GM19455 (cell line): ENCODE measurements around the gene GOLPH3.
"Not testable (repeated sequence)": the region's sequence is repeated elsewhere in the genome, so short reads cannot be mapped to it uniquely, and the experiment has no call there.

Source experiments
- ATAC-seq: cut with Tn5 transposase; IDR thresholded peaks from one replicate; pipeline ENCODE4 v1.9.1; 2021; ENCODE audit not compliant: unreplicated experiment

The GOLPH3 gene

GRCh38 chr5:32138839-32139493 lies 35.2 kb downstream of the GOLPH3 start:
- no peak for ATAC-seq

GRCh38 chr5:32136342-32136741 lies 37.8 kb downstream of the GOLPH3 start:
- ATAC-seq = no peak

DNA sequence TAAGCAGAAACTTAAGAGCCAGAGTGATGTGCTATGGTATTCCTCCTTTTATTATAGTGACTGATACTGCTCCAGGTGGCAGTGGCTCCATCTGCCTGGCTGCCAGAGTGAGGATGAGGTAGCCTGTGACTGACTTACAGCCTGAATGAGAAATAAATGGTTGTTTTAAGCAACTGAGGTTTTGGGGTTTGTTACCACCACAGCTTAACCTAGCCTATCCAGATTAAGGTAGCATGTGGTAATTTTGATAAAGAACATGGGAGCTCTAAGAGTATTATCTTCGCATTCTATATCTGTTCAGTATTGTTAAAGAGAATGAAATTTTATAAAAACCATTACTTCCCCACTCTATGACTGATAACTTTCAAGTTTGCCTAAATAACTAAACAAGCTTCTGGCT lies 39.0 kb downstream of the GOLPH3 start:
- ATAC-seq = no peak

GRCh38 chr5:32132757-32133156 lies 41.4 kb downstream of the GOLPH3 start:
- no peak for ATAC-seq

DNA sequence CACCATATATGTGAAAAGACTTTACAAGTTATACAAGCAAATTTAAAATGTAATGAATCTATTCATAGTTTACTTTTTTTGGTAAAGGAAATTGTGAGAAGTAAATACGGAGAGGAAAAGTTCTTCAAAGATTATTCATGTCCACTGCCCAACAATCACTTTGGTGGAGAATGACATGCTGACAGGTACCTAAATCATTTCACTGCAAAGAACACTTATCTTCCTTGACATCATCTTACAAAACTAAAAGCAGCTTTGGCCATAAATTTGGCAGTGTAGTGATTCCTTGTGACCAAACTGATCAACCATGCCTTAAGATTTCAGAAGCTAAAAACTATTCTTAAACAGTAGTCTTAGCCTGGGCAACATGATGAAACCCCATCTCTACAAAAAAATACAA lies 42.5 kb downstream of the GOLPH3 start:
- no peak for ATAC-seq

GRCh38 chr5:32130865-32131264 lies 43.3 kb downstream of the GOLPH3 start:
- no peak for ATAC-seq

DNA sequence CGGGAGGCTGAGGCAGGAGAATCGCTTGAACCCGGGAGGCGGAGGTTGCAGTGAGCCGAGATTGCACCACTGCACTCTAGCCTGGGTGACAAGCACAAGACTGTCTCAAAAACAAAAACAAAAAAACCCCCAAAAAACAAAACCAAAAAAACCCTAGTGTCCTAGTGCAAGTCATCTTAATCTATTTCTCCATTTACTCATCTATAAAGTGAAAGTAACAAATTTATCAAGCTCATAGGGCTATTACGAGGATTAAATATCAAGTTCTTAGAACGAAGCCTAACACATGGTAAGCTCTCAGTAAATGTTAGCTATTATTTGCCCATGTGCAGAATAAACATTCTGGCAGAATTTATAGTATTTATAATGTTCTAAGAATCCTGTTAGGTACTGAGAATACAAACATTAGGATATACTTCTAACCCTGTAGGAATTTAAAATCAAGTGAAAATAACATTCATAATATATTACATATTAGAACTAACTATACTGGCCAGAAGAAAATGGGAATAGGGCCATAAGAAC lies 45.0 kb downstream of the GOLPH3 start:
- no peak for ATAC-seq

DNA sequence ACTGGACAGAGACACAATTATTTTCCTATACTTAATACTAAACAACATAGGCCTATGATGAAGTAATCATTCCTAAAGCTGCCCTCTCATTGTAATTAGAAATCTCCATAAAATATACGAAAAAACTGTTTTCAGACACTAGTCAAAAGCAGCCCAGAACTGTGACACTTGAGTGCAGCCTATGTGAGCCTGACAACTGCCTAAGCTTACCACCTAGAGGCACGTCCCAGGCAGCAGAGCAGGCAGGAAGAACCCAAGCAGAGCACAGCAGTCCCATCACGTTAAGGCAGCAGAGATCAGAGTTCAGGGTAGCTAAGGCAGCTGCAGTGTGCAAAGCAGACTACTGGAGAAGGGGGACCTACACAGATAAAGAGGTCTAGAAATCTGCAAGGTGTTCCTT lies 46.4 kb downstream of the GOLPH3 start:
- no peak for ATAC-seq

- no peak for ATAC-seq
Measured at GRCh38 chr5:32126691-32127090, 47.4 kb downstream of the GOLPH3 start.

GRCh38 chr5:32123889-32124676 lies 50.0 kb downstream of the GOLPH3 start:
- no peak for ATAC-seq

GRCh38 chr5:32123058-32123805 lies 50.9 kb downstream of the GOLPH3 start:
- no peak for ATAC-seq

DNA sequence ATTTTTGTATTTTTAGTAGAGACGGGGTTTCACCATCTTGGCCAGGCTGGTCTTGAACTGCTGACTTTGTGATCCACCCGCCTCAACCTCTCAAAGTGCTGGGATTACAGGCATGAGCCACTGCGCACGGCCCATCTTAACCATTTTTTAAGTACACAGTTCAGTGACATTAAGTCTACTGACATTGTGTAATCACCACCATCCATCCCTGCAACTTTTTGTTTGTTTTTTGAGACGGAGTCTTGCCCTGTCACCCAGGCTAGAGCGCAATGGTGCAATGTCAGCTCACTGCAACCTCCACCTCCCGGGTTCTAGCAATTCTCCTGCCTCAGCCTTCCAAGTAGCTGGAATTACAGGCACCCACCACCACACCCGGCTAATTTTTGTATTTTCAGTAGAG lies 55.2 kb downstream of the GOLPH3 start:
- not testable (repeated sequence) for ATAC-seq

- ATAC-seq = no peak
Measured at GRCh38 chr5:32116574-32117313, 57.4 kb downstream of the GOLPH3 start.

- ATAC-seq = no peak
Measured at GRCh38 chr5:32115985-32116384, 58.1 kb downstream of the GOLPH3 start.

DNA sequence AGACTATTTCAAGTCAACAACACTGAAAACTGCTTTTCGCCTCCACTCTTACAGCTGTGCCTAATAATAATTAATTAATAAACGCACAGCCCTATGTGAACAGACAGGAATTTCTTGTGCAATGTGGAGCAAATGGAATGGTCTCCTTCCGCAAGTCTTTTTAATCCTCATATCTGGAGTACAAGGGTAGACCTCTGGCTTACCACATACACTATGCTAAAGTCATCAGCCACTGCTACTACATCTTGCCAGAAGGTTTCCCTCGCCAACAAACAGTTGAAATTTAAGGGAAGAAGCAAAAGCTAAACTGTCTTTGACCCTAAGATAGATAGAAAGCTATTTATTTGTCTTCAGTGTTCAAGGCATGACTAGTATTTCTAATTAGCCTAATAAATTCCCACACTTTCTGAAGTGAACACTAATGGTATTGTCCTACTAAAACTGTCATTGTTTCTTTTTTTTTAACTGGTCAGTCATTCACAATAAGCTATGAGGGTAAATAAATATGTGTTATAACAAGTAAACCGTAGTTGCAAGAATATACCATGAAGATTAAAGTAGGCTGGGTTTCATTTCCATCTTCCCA lies 63.9 kb downstream of the GOLPH3 start:
- no peak for ATAC-seq

GRCh38 chr5:32109236-32109635 lies 64.9 kb downstream of the GOLPH3 start:
- no peak for ATAC-seq

DNA sequence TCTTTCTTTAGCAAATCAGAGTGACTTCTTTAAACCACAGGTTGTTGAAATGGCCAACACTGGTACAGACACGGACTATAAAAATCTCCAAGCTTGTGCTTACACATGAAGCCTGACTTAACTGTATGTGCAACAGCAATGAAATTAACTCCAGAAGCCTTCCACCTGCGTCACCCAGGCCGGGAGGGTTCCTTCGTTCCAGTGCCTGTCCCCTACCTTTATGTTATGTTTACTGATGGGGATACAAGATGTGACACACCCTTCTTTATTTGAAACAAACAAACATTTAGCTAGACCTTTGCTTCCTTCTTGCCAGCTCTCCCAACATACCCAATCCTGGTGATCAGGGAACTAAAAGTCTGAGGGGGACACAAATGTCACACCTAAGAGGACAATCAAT lies 66.0 kb downstream of the GOLPH3 start:
- ATAC-seq = no peak

- no peak for ATAC-seq
Measured at GRCh38 chr5:32107291-32107690, 66.8 kb downstream of the GOLPH3 start.

DNA sequence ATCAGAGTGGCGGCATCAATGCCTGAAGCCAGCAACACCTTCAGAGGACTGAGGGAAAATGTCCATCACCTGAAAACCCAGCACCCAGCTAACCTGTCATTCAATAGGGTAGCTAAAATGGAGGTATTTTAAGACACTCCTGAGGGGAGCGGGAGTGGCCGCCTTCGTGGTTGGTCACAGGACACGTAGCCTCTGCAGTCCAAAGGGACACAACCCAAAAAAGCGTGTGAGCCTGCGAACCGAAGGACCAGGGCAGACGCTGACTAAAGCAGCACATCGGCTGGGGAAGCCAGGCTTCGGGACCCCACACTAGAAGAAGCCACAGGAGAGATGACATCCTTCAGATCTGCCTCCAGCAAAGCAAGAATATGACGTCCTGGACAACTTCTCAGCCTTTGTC lies 70.6 kb downstream of the GOLPH3 start:
- ATAC-seq = no peak

DNA sequence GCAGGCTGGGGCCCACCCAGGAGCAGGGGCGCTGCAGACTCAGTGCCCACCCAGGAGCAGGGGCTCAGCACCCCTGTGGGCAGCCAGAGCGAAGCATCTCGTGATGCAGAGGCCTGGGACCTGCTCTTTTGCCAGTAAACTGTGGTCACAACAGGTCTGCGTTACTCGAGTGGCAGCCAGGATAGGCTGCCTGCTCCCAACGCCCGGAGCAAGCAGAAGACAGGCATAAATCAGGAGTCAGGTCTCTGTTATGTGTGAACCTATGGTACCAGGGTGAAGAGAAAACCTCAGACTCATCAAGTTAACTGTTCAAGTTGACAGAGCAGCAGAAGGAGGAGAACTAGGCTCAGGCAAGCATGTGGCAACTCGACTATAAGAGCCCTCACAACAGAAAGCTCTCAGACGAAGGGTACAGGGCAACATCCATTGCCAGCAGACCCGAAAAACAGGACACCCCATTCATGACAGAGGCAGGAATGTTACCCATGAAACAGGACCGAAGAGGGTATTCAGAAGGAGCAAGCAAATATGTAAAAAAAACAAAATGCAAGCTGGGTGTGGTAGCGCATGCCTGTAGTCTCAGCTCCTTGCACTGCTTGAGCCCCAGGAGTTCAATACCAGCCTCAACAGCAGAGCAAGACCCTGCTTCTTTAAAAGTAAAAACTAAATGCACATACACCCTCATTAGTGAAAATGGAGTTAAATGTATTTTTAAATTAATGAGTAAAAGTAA lies 71.7 kb downstream of the GOLPH3 start:
- no peak for ATAC-seq
